Activated T-helper 2 cell treated with anti-CD3 and anti-CD28 coated beads, Interferon-gamma antibody, Interleukin-2, Interleukin-4, amounts not matched to agents 10 μg/mL and 5 μg/mL and 100 μg/mL, durations not matched to agents 14 hours and 24 hours and 36 hours (primary cell): ENCODE measurements around the gene ZNF613. TPM values are rescaled to one million over a fixed set of nuclear protein-coding genes. Genes with fewer than 3 reads are reported as not detected.
A peak's percentile ranks its signal among the peaks of the same experiment; 100 is the strongest.
"Not testable (repeated sequence)": the region's sequence is repeated elsewhere in the genome, so short reads cannot be mapped to it uniquely, and the experiment has no call there.

ENCODE experiments used
- DNase-seq: peaks from one replicate; pipeline ENCODE4 v3.0.0; 2021; ENCODE audit warnings: low spot score
- H3K27ac Mint-ChIP-seq: one replicate; pipeline ENCODE4 v1.8.0; 2021; ENCODE audit warnings: mixed read lengths
- H3K27me3 Mint-ChIP-seq: one replicate; pipeline ENCODE4 v1.8.0; 2021; ENCODE audit warnings: low read depth, mixed read lengths
- H3K36me3 Mint-ChIP-seq: one replicate; pipeline ENCODE4 v1.8.0; 2021; ENCODE audit warnings: low read depth, mixed read lengths
- H3K4me1 Mint-ChIP-seq: one replicate; pipeline ENCODE4 v1.8.0; 2021; ENCODE audit warnings: low read depth, mixed read lengths
- H3K4me3 Mint-ChIP-seq: one replicate; pipeline ENCODE4 v1.8.0; 2021; ENCODE audit warnings: low read depth, mild to moderate bottlenecking, moderate library complexity, mixed read lengths
- H3K9me3 Mint-ChIP-seq: one replicate; pipeline ENCODE4 v1.8.0; 2021; ENCODE audit warnings: mixed read lengths
- intact Hi-C: fragments of 100-400 bp; cut with micrococcal nuclease; formaldehyde crosslinking; loops from one replicate; pipeline ENCODE4 v1.15.1; 2023
- total RNA-seq: library from RNA; stranded (reverse); gene quantifications from 2 replicates; pipeline ENCODE4 v1.2.3, GENCODE V29; 2022

The ZNF613 gene
- 3.6 and 3.8 TPM in 2 replicates for total RNA-seq

DNA sequence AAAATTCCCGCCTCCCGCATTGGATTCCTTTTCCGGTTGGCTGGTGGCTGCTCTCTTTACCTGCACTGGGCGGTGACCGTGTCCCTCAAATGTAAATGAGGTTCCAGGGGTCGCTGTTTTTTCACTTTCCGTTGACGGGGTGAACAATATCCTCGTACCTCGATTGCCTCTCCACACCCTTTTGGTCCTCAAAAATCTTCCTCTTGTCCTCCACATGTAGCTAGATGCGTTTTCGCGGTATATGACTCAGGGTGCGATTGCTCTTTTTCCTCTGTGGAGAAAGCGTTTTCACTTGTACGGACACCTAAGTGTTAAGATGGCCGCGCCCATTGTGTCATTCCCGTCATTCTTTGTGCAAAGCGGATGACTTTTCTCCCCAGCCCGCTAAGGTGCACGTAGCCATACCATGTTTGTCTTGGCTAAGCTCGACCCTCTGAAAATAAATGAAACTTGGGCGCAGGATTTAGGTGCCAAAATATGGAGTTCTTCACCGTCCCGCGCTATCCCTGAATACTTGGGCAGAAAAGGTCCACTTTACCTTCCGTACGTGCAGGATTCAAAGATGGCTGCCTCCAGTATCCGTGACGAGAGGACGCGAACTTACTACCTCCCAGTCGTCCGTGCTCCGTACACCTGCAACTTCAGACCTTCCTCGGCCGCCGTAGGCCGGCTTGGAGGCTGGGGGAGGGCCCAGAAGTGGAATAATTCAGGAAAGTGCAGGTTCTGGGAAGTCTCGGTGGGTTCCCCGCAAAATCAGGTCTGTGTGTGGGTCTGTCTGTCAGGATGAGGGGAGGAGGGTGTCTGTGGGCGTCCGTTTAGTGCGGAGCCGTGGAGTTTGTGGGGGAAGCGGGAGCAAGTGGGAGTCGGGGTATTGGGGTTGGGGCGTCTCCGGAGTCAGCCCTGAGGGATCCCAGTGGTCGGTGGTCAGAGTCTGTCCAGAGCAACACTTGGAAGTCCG, at the start of gene ZNF613:
Gene ZNF613 (plus strand): TSS at position 689 of the 958 bp plus-strand sequence. CDS start 8,749 bp downstream, outside the sequence.
- intact Hi-C loops = loop anchor here (1.0 to 5.0 kb wide), 6 partner anchors 22 to 245 kb away; partner anchors contain the start of genes ZNF350, ZNF614, ZNF615 and ZNF649
- Mint-ChIP-seq H3K4me1 (peaks cover 15% of the 10 kb centered on the region), H3K27me3 (no peaks in the 10 kb centered on the region), H3K36me3 (peaks cover 56% of the 10 kb centered on the region), H3K9me3 (peaks cover 84% of the 10 kb centered on the region), H3K4me3 (peak within 1 kb of the TSS; percentile 97), H3K27ac (peak within 1 kb of the TSS; percentile 93)
- DNase-seq = peak; percentile 77

- no peak overlapping the region for H3K27ac Mint-ChIP-seq
Observed at GRCh38 chr19:51882518-51882917, 44.8 kb upstream of the ZNF613 start.

DNA sequence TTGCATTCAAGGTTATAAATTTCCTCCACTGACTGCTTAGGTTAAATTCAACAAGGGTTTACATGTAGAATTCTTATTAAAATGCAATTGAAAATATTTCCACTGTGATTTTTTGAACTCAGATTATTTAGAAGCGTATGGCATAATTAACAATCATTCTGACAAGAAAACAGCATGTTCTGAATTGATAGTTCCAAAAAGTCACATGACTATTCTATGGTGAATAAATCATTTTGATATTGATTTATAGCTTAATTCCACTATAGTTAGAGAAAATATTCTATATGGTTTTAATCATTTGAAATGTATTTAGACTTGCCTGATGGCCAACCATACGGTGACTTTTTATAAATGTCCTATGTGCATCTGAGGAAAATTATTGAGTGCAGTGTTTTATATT, 42.6 kb upstream of the ZNF613 start:
- Mint-ChIP-seq H3K36me3 (peaks cover 70% of the 10 kb centered on the region), H3K27me3 (no peaks in the 10 kb centered on the region), H3K4me3 (no peak overlapping the region), H3K27ac (no peak overlapping the region), H3K4me1 (no peaks in the 10 kb centered on the region), H3K9me3 (peaks cover 85% of the 10 kb centered on the region)
- intact Hi-C loops = no loop called here
- no peak for DNase-seq

More at GRCh38 chr19:51882518-51882917, 44.8 kb upstream of the ZNF613 start:
- DNase-seq = no peak
- intact Hi-C loops = no loop called here
- Mint-ChIP-seq H3K36me3 (peaks cover 70% of the 10 kb centered on the region), H3K27me3 (no peaks in the 10 kb centered on the region), H3K9me3 (peaks cover 82% of the 10 kb centered on the region), H3K4me1 (no peaks in the 10 kb centered on the region), H3K4me3 (no peak overlapping the region)

- DNase-seq = no peak
- intact Hi-C loops = no loop called here
- no peak within 1 kb of the TSS for H3K27ac Mint-ChIP-seq
- H3K9me3 Mint-ChIP-seq = peaks cover 86% of the 10 kb centered on the region
- H3K4me1 Mint-ChIP-seq = no peaks in the 10 kb centered on the region
- peaks cover 74% of the 10 kb centered on the region for H3K36me3 Mint-ChIP-seq
- peak within 1 kb of the TSS; percentile 57 for H3K4me3 Mint-ChIP-seq
- no peaks in the 10 kb centered on the region for H3K27me3 Mint-ChIP-seq
Observed at GRCh38 chr19:51887522-51888498, 39.5 kb upstream of the ZNF613 start, which contains the start of gene ZNF577. ZNF577 (minus strand) TSS chr19:51887951; CDS start chr19:51880382, 7,569 bp downstream.

DNA sequence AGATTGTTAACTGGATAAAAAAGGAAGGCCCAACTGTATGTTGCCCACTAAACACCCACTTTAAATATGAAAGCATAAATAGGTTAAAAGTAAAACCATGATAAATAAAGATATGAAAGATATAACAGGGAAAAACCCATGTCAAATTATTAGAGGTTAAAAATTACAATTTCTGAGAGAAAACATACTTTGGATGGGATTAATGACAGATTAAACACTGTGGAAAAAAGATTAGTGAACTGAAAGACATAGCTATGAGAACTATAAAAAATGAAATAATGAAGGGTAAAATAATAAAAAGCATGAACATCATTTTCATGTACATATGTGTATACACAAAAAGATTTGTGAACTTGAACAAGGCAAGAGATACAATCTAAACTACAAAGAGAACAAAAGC, 37.3 kb upstream of the ZNF613 start:
- H3K4me3 Mint-ChIP-seq = no peak overlapping the region
- no peaks in the 10 kb centered on the region for H3K4me1 Mint-ChIP-seq
- H3K27me3 Mint-ChIP-seq = no peaks in the 10 kb centered on the region
- DNase-seq = no peak
- no peak overlapping the region for H3K27ac Mint-ChIP-seq
- peaks cover 89% of the 10 kb centered on the region for H3K9me3 Mint-ChIP-seq
- H3K36me3 Mint-ChIP-seq = peaks cover 90% of the 10 kb centered on the region
- intact Hi-C loops = no loop called here

- no peak for DNase-seq
- Mint-ChIP-seq H3K4me1 (no peaks in the 10 kb centered on the region), H3K36me3 (peaks cover 96% of the 10 kb centered on the region), H3K27ac (no peak overlapping the region), H3K27me3 (no peaks in the 10 kb centered on the region), H3K9me3 (peaks cover 87% of the 10 kb centered on the region), H3K4me3 (no peak overlapping the region)
- intact Hi-C loops = no loop called here
Observed at GRCh38 chr19:51891193-51891747, 36.0 kb upstream of the ZNF613 start.

GRCh38 chr19:51901860-51902259, 25.4 kb upstream of the ZNF613 start:
- no peak overlapping the region for H3K4me3 Mint-ChIP-seq
- H3K36me3 Mint-ChIP-seq = peaks cover 90% of the 10 kb centered on the region
- peaks cover 79% of the 10 kb centered on the region for H3K9me3 Mint-ChIP-seq
- H3K27me3 Mint-ChIP-seq = no peaks in the 10 kb centered on the region
- no peak for DNase-seq
- H3K4me1 Mint-ChIP-seq = peaks cover 13% of the 10 kb centered on the region
- intact Hi-C loops = loop anchor here (10.0 kb wide), 2 partner anchors 123 to 293 kb away; partner anchors contain the start of genes PPP2R1A and ZNF614
- H3K27ac Mint-ChIP-seq = no peak overlapping the region

DNA sequence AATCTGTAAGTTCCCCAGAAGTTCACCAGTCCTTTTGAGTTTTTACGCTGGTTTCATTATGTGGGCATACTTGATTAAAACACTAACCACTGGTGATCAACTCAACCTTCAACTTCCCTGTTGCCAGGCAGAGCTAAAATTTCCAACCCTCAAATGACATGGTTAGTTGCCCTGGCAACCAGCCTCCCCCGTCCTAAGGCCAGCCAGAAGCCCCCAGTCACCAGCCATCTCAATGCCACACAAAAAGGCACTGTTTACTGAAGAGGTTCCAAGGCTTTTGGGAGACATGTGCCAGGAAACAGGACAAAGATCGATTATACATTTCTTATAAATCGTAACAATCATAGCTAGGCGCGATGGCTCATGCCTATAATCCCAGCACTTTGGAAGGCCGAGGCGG, 24.1 kb upstream of the ZNF613 start:
- no peak overlapping the region for H3K27ac Mint-ChIP-seq
- H3K27me3 Mint-ChIP-seq = peaks cover 4% of the 10 kb centered on the region
- H3K4me3 Mint-ChIP-seq = peak overlapping the region; percentile 58
- peaks cover 80% of the 10 kb centered on the region for H3K9me3 Mint-ChIP-seq
- H3K36me3 Mint-ChIP-seq = peaks cover 82% of the 10 kb centered on the region
- H3K4me1 Mint-ChIP-seq = peaks cover 13% of the 10 kb centered on the region
- DNase-seq = no peak
- intact Hi-C loops = loop anchor here (10.0 kb wide), 2 partner anchors 122 to 292 kb away; partner anchors contain the start of genes PPP2R1A and ZNF614

DNA sequence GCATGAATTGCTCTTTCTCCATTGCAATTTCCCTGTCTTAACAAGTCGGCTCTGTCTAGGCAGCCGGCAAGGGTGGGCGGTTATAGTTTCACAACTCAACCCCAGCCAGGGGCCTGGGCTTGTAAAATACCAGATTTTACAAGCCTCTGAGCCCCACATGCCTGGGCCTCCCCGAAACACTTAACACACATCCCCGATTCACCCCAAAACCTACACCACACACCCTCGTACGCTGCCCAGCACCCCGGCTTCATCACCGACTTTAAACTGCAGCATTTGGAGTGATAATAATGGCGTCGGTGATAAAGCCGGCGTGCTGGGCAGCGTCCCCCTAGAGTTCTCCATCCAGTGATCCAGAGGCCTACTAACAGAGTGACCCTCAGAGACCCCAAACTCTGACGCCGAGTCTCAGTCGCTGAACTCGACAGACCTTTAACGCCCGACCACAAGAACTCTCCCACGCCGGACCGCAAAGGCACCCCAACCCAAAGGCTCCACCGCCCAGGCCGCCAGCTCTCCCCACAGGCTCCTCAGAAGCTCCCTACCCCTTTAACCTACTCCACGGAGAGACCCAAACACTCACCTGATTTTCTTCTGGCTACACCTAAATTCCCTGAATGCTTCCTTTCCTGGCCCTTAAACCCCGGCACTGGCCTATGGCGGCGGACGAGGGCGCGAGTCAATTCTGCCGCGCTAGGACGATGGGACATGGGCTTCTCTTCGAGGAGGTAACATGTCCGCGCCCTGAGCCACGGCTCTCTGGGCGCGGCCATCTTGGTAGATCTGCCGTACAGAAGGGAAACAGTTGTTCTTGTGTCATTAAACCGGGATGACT, 22.7 kb upstream of the ZNF613 start, which contains the start of gene ZNF649:
Gene ZNF649 (minus strand): TSS at position 687 of the 835 bp plus-strand sequence. CDS start 4,910 bp downstream, outside the sequence.
- H3K9me3 Mint-ChIP-seq = peaks cover 85% of the 10 kb centered on the region
- intact Hi-C loops = loop anchor here (1.0 to 10.0 kb wide), 4 partner anchors 23 to 290 kb away; partner anchors contain the start of genes PPP2R1A, ZNF350, ZNF613 and ZNF614
- H3K4me3 Mint-ChIP-seq = peak within 1 kb of the TSS; percentile 99
- peaks cover 69% of the 10 kb centered on the region for H3K36me3 Mint-ChIP-seq
- H3K4me1 Mint-ChIP-seq = peaks cover 13% of the 10 kb centered on the region
- DNase-seq = peak; percentile 72
- H3K27me3 Mint-ChIP-seq = peaks cover 4% of the 10 kb centered on the region
- peak within 1 kb of the TSS; percentile 98 for H3K27ac Mint-ChIP-seq

DNA sequence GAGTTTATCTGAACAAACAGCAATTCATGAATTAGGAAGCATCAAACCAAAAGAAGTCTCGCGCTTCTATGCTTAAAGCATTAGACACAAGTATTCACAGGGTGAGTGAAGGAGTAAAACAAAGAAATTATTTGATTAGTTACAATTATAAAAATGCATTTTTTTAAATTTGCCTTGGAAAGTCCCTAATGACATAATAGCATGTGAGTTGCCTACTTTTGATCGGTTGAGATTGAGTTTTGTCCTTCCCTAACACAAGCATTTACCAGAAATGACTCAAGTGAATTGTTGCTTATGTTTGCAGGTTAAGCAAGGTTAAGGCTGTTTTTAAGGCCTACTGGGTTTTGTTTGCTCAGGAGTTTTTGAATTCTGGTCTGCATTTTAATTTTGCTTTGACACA, 22.1 kb upstream of the ZNF613 start:
- intact Hi-C loops = loop anchor here (1.0 to 10.0 kb wide), 4 partner anchors 22 to 290 kb away; partner anchors contain the start of genes PPP2R1A, ZNF350, ZNF613 and ZNF614
- Mint-ChIP-seq H3K27me3 (peaks cover 4% of the 10 kb centered on the region), H3K36me3 (peaks cover 62% of the 10 kb centered on the region), H3K27ac (peak overlapping the region; percentile 98), H3K9me3 (peaks cover 83% of the 10 kb centered on the region), H3K4me3 (peak overlapping the region; percentile 99), H3K4me1 (peaks cover 13% of the 10 kb centered on the region)
- no peak for DNase-seq

DNA sequence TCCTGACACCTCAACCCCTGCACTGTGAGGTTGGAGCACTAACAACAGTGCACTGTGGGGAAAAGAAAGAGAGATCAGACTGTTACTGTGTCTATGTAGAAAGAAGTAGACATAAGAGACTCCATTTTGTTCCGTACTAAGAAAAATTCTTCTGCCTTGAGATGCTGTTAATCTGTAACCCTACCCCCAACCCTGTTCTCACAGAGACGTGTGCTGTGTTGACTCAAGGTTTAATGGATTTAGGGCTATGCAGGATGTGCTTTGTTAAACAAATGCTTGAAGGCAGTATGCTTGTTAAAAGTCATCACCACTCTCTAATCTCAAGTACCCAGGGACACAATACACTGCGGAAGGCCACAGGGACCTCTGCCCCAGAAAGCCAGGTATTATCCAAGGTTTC, 21.6 kb upstream of the ZNF613 start:
- not testable (repeated sequence) for H3K27ac Mint-ChIP-seq, H3K27me3 Mint-ChIP-seq, H3K4me3 Mint-ChIP-seq, DNase-seq
- H3K4me1 Mint-ChIP-seq = peaks cover 13% of the 10 kb centered on the region
- intact Hi-C loops = loop anchor here (1.0 to 10.0 kb wide), 4 partner anchors 22 to 289 kb away; partner anchors contain the start of genes PPP2R1A, ZNF350, ZNF613 and ZNF614
- H3K9me3 Mint-ChIP-seq = peaks cover 79% of the 10 kb centered on the region
- H3K36me3 Mint-ChIP-seq = peaks cover 58% of the 10 kb centered on the region
